OCI-LY1 (cell line): Measurements from ENCODE around the gene CUBN.

Experiments used
- H2AFZ ChIP-seq: fragments of 200-600 bp; sonication (generic), shearing (Covaris generic); 2 replicates; pipeline ENCODE4 v1.6.0; 2014; ENCODE audit warnings: antibody characterized with exemption, mild to moderate bottlenecking, low read length
- H3F3A ChIP-seq: fragments of 200-600 bp; sonication (generic), shearing (Covaris generic); 2 replicates; pipeline ENCODE4 v1.6.0; 2014; ENCODE audit warnings: mild to moderate bottlenecking, antibody characterized with exemption, low read length, moderate library complexity; ENCODE audit not compliant: insufficient read depth
- H3K27ac ChIP-seq: fragments of 200-600 bp; sonication (generic); 2 replicates; pipeline ENCODE4 v1.5.1; 2014; ENCODE audit warnings: low read length, mixed run types, mild to moderate bottlenecking, low read depth; ENCODE audit not compliant: poor library complexity, severe bottlenecking
- H3K27me3 ChIP-seq: fragments of 200-600 bp; sonication (generic); 2 replicates; pipeline ENCODE4 v1.6.0; 2014; ENCODE audit warnings: antibody characterized with exemption, mild to moderate bottlenecking, low read length, moderate library complexity; ENCODE audit not compliant: insufficient read depth
- H3K36me3 ChIP-seq: fragments of 200-600 bp; sonication (generic); 2 replicates; pipeline ENCODE4 v1.6.1; 2014; ENCODE audit warnings: mild to moderate bottlenecking, antibody characterized with exemption, low read length, moderate library complexity, mixed read lengths; ENCODE audit not compliant: insufficient read depth
- H3K4me1 ChIP-seq: fragments of 200-600 bp; sonication (generic); 2 replicates; pipeline ENCODE4 v1.5.1; 2014; ENCODE audit warnings: mild to moderate bottlenecking, low read length, moderate library complexity; ENCODE audit not compliant: insufficient read depth, severe bottlenecking
- H3K4me2 ChIP-seq: fragments of 200-600 bp; sonication (generic), shearing (Covaris generic); 2 replicates; pipeline ENCODE4 v1.6.1; 2014; ENCODE audit warnings: low read length
- H3K4me3 ChIP-seq: fragments of 200-600 bp; sonication (generic); 2 replicates; pipeline ENCODE4 v1.5.1; 2014; ENCODE audit warnings: low read length, low read depth, mild to moderate bottlenecking, mixed read lengths; ENCODE audit not compliant: poor library complexity, severe bottlenecking
- H3K79me2 ChIP-seq: fragments of 200-600 bp; shearing (Covaris generic); 2 replicates; pipeline ENCODE4 v1.6.1; 2016; ENCODE audit warnings: mixed run types, low read length, mixed read lengths; ENCODE audit not compliant: insufficient read depth
- H3K9ac ChIP-seq: fragments of 200-600 bp; sonication (generic), shearing (Covaris generic); 2 replicates; pipeline ENCODE4 v1.6.1; 2014; ENCODE audit warnings: mild to moderate bottlenecking, low read length, mixed read lengths
- H3K9me2 ChIP-seq: fragments of 200-600 bp; sonication (generic), shearing (Covaris generic); 2 replicates; pipeline ENCODE4 v1.6.1; 2014; ENCODE audit warnings: low read depth, mild to moderate bottlenecking, low read length, mixed read lengths
- H3K9me3 ChIP-seq: fragments of 200-600 bp; shearing (Covaris generic); 2 replicates; pipeline ENCODE4 v1.6.1; 2014; ENCODE audit warnings: low read length, mixed read lengths
- H4K20me1 ChIP-seq: fragments of 200-600 bp; sonication (generic), shearing (Covaris generic); 2 replicates; pipeline ENCODE4 v1.6.0; 2016; ENCODE audit warnings: mild to moderate bottlenecking, low read length; ENCODE audit not compliant: insufficient read depth
- CTCF ChIP-seq: fragments of 200-600 bp; sonication (generic), shearing (Covaris generic); IDR thresholded peaks from 2 replicates; pipeline ENCODE4 v1.5.1; 2017; ENCODE audit warnings: mild to moderate bottlenecking, antibody characterized with exemption, low read length, moderate library complexity, mixed read lengths
- EZH2 ChIP-seq: fragments of 200-600 bp; sonication (generic), shearing (Covaris generic); IDR thresholded peaks from 2 replicates; pipeline ENCODE4 v1.8.0; 2017; ENCODE audit warnings: borderline replicate concordance, mixed run types, mild to moderate bottlenecking, antibody characterized with exemption, low read length, moderate library complexity, mixed read lengths

Gene CUBN

GRCh38 chr10:17094844-17095243 lies 34.8 kb downstream of the CUBN start:
- no peaks in the 10 kb centered on the region for H3K27me3 ChIP-seq
- H3K4me3 ChIP-seq: no peak overlapping the region
- H3K79me2 ChIP-seq: no peaks in the 10 kb centered on the region
- no peaks in the 10 kb centered on the region for H4K20me1 ChIP-seq
- H3K4me2 ChIP-seq: no peak overlapping the region
- no peaks in the 10 kb centered on the region for H3K9me3 ChIP-seq
- H3K36me3 ChIP-seq: no peaks in the 10 kb centered on the region
- H3K27ac ChIP-seq: no peak overlapping the region
- no peak overlapping the region for H3K9ac ChIP-seq
- no peak for TF ChIP-seq CTCF
- no peak for TF ChIP-seq EZH2
- H3K9me2 ChIP-seq: no peaks in the 10 kb centered on the region
- no peak overlapping the region for H2AFZ ChIP-seq
- no peaks in the 10 kb centered on the region for H3F3A ChIP-seq
- H3K4me1 ChIP-seq: no peaks in the 10 kb centered on the region

- no peak overlapping the region for H3K9ac ChIP-seq
- no peaks in the 10 kb centered on the region for H3K9me2 ChIP-seq
- no peaks in the 10 kb centered on the region for H3K36me3 ChIP-seq
- H3K4me1 ChIP-seq: no peaks in the 10 kb centered on the region
- no peak overlapping the region for H3K4me2 ChIP-seq
- no peak overlapping the region for H2AFZ ChIP-seq
- H3K79me2 ChIP-seq: no peaks in the 10 kb centered on the region
- TF ChIP-seq EZH2 (no peak), CTCF (no peak)
- no peaks in the 10 kb centered on the region for H3K9me3 ChIP-seq
- H3F3A ChIP-seq: no peaks in the 10 kb centered on the region
- no peaks in the 10 kb centered on the region for H3K27me3 ChIP-seq
- H3K4me3 ChIP-seq: no peak overlapping the region
- H4K20me1 ChIP-seq: no peaks in the 10 kb centered on the region
- H3K27ac ChIP-seq: no peak overlapping the region
Observed at GRCh38 chr10:17092986-17093803, 36.4 kb downstream of the CUBN start.

- no peaks in the 10 kb centered on the region for H3K9me3 ChIP-seq
- H3K9ac ChIP-seq: no peak overlapping the region
- H3K79me2 ChIP-seq: no peaks in the 10 kb centered on the region
- H3K27me3 ChIP-seq: no peaks in the 10 kb centered on the region
- no peak for TF ChIP-seq CTCF
- TF ChIP-seq EZH2: no peak
- no peaks in the 10 kb centered on the region for H3K4me1 ChIP-seq
- H4K20me1 ChIP-seq: no peaks in the 10 kb centered on the region
- no peak overlapping the region for H2AFZ ChIP-seq
- H3F3A ChIP-seq: no peaks in the 10 kb centered on the region
- no peaks in the 10 kb centered on the region for H3K9me2 ChIP-seq
- H3K27ac ChIP-seq: no peak overlapping the region
- H3K4me2 ChIP-seq: no peak overlapping the region
- no peaks in the 10 kb centered on the region for H3K36me3 ChIP-seq
- H3K4me3 ChIP-seq: no peak overlapping the region
Observed at GRCh38 chr10:17092216-17092944, 37.2 kb downstream of the CUBN start.
